Kidney (tissue), 14 donors: Measurements from ENCODE around the gene CES3. TPM values are rescaled to one million over a fixed set of nuclear protein-coding genes. Genes with fewer than 3 reads are reported as not detected.

Experiments
- DNase-seq, 5 donors: peaks; one replicate each; pipeline ENCODE4 v3.0.0-alpha.2; 2013 to 2020
- FAIRE-seq: peaks from 2 replicates; lab custom pipeline; 2012; peaks lifted over from hg19 to GRCh38; lab: Jason Lieb, UNC
- H3K27ac ChIP-seq, 2 donors: one replicate each; pipeline ENCODE4 v1.7.0; 2013; ENCODE audit warnings: low read depth in 2 of 2, low read length in 2 of 2, inconsistent platforms in 1 of 2
- H3K27me3 ChIP-seq: one replicate; pipeline ENCODE4 v1.7.1; 2013; ENCODE audit warnings: low read length, inconsistent platforms; ENCODE audit not compliant: control insufficient read depth, insufficient read depth
- H3K36me3 ChIP-seq, 3 donors: one replicate each; pipeline versions ENCODE4 v1.7.0 to v1.7.1; 2013; ENCODE audit warnings: low read length in 3 of 3, control low read depth in 1 of 3, inconsistent platforms in 1 of 3; ENCODE audit not compliant: insufficient read depth in 3 of 3, control insufficient read depth in 2 of 3
- H3K4me1 ChIP-seq, 3 donors: one replicate each; pipeline versions ENCODE4 v1.7.0 to v1.7.1; 2013; ENCODE audit warnings: low read length in 3 of 3, inconsistent platforms in 1 of 3, low read depth in 1 of 3; ENCODE audit not compliant: control insufficient read depth in 2 of 3, insufficient read depth in 2 of 3
- H3K4me3 ChIP-seq, 3 donors: one replicate each; pipeline versions ENCODE4 v1.7.0 to v1.8.1; 2013; ENCODE audit warnings: low read length in 3 of 3, control low read depth in 1 of 3, inconsistent platforms in 1 of 3
- H3K9ac ChIP-seq, 3 donors: one replicate each; pipeline versions ENCODE4 v1.7.0 to v1.7.1; 2013; ENCODE audit warnings: low read length in 3 of 3, control low read depth in 1 of 3, inconsistent platforms in 1 of 3
- H3K9me3 ChIP-seq, 3 donors: one replicate each; pipeline versions ENCODE4 v1.7.0 to v1.7.1; 2013; ENCODE audit warnings: low read length in 3 of 3, control low read depth in 1 of 3, inconsistent platforms in 1 of 3; ENCODE audit not compliant: control insufficient read depth in 2 of 3, insufficient read depth in 1 of 3
- intact Hi-C: fragments of 100-400 bp; cut with DNase I; formaldehyde crosslinking; loops from one replicate; pipeline ENCODE4 v1.11.1; 2022
- polyA plus RNA-seq: library from polyadenylated mRNA; stranded (reverse); fragments of 350-450 nt; fragmentation: Illumina TruSeq; extraction: RNeasy Lipid Tissue Mini Kit (QIAGEN cat#74804); gene quantifications from one replicate; pipeline ENCODE4 v1.2.3, GENCODE V29; 2014; ENCODE audit warnings: low read depth, low replicate concordance; ENCODE audit not compliant: insufficient read depth
- total RNA-seq: library from RNA; stranded (reverse); fragmentation: NEBNext Ultra II Directional; extraction: Animal tissue kit (Norgen Biotek cat#: 25700); gene quantifications from one replicate; pipeline ENCODE4 v1.2.1, GENCODE V29; 2021
- TF ChIP-seq, protein P1 (sequence below): IDR thresholded peaks from 3 replicates; pipeline ENCODE4 v1.5.1; 2012; ENCODE audit warnings: mild to moderate bottlenecking, moderate library complexity, borderline replicate concordance; ENCODE audit not compliant: insufficient read depth; ENCODE audit errors: extremely low read depth
- donor health status: control.
- donor health status: control.
- donor health status: control.
- donor health status: control.
- donor health status: control.
- donor health status: DM: yes; HTN: yes; CAD: no.
- donor health status: Normal renal cell carcinoma (clear cell type).

CES3 gene
- total and polyA plus RNA-seq, 2 donors from 2014 or later: 2.1 to 7.8 TPM

DNA sequence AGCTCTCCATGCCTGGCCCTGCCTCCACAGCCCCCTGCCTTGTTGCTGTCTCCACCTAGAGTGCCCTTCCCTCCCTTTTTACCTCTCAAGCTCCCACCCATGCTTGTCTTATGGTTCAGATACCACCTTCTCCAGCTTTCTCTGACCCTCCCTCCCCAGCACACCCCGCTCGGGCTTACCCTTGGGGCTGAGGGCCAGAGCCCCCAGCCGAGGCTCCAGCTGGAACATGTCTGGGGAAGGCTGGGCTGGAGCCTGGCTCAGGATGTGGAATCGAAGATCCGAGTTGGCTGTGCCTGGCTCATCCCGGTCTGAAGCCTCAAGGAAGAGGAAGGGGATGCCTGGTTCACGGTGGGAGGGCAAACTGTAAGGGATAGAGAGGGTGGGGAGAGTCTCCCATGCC is 46.0 kb upstream of the CES3 start:
- no peak for FAIRE-seq
- TF ChIP-seq, protein P1, sequence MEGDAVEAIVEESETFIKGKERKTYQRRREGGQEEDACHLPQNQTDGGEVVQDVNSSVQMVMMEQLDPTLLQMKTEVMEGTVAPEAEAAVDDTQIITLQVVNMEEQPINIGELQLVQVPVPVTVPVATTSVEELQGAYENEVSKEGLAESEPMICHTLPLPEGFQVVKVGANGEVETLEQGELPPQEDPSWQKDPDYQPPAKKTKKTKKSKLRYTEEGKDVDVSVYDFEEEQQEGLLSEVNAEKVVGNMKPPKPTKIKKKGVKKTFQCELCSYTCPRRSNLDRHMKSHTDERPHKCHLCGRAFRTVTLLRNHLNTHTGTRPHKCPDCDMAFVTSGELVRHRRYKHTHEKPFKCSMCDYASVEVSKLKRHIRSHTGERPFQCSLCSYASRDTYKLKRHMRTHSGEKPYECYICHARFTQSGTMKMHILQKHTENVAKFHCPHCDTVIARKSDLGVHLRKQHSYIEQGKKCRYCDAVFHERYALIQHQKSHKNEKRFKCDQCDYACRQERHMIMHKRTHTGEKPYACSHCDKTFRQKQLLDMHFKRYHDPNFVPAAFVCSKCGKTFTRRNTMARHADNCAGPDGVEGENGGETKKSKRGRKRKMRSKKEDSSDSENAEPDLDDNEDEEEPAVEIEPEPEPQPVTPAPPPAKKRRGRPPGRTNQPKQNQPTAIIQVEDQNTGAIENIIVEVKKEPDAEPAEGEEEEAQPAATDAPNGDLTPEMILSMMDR: no peak
- H3K4me3 ChIP-seq: peak overlapping the region in 2 of 3 donors; percentile 21 to 26
- DNase-seq: peak in 1 of 5 donors; percentile 46
- H3K36me3 ChIP-seq: peaks cover 0 to 23% (median 6%) of the 10 kb centered on the region in 3 donors
- intact Hi-C loops: no loop called here
- no peaks in the 10 kb centered on the region for H3K9me3 ChIP-seq
- peaks cover 0 to 31% (median 17%) of the 10 kb centered on the region in 3 donors for H3K4me1 ChIP-seq
- peak overlapping the region; percentile 6 to 27 for H3K27ac ChIP-seq
- peak overlapping the region in 1 of 3 donors; percentile 38 for H3K9ac ChIP-seq
- H3K27me3 ChIP-seq: no peaks in the 10 kb centered on the region

DNA sequence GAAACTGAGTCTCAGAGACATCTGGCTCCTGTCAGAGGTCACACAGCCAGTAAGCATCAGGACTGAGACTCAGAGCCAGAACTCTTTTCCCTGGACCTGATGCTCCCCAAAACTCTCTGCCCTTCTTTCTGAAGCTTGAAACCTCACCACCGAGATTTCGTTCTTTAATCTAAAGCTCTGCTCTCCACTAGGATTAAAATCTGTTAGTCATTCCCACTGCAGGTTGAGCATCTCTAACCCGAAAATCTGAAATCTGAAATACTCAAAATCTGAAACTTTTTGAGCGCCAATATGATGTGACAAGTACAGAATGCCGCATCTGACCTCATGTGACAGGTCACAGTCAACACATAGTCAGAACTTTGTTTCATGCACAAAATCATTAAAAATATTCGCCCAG is 44.5 kb upstream of the CES3 start:
- no peak for DNase-seq
- peak overlapping the region; percentile 62 to 78 for H3K27ac ChIP-seq
- TF ChIP-seq, protein P1: no peak
- peak overlapping the region in 2 of 3 donors; percentile 47 to 84 for H3K4me3 ChIP-seq
- peaks cover 0 to 23% (median 6%) of the 10 kb centered on the region in 3 donors for H3K36me3 ChIP-seq
- H3K9ac ChIP-seq: peak overlapping the region in 2 of 3 donors; percentile 20 to 87
- H3K4me1 ChIP-seq: peaks cover 0 to 41% (median 23%) of the 10 kb centered on the region in 3 donors
- intact Hi-C loops: no loop called here
- no peaks in the 10 kb centered on the region for H3K9me3 ChIP-seq
- H3K27me3 ChIP-seq: no peaks in the 10 kb centered on the region
- no peak for FAIRE-seq

DNA sequence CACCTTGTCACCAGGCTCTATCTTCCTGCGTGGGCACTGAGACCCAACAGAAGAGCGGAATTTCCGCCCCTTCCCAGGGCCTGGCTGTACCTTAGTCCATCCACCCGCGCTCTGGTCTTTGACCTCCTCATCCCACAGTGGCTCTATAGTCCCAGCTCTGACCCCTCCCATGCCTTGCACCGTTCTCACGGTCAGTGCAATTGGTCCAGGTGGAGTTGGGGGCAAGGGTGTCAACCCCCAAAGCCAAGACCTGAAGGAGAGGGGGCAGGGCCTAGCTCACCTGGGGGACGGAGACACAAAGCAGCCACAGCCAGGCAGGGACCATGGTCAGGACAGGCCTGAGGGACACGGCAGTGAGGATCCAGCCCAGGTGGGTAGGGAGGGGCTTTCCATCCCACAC is 43.3 kb upstream of the CES3 start:
- H3K27ac ChIP-seq: peak overlapping the region; percentile 93
- no peaks in the 10 kb centered on the region for H3K9me3 ChIP-seq
- FAIRE-seq (no peak), DNase-seq (no peak)
- H3K9ac ChIP-seq: peak overlapping the region in 2 of 3 donors; percentile 87 to 88
- intact Hi-C loops: no loop called here
- peak overlapping the region; percentile 7 to 86 (median 84) for H3K4me3 ChIP-seq
- peaks cover 0 to 35% (median 27%) of the 10 kb centered on the region in 3 donors for H3K4me1 ChIP-seq
- H3K36me3 ChIP-seq: peaks cover 0 to 14% (median 3%) of the 10 kb centered on the region in 3 donors
- no peaks in the 10 kb centered on the region for H3K27me3 ChIP-seq
- TF ChIP-seq, protein P1: no peak
